OCI-LY3 (cell line): ENCODE measurements around the gene EFL1.

Experiments
- EZH2phosphoT487 ChIP-seq: fragments of 200-600 bp; shearing (Covaris generic); IDR thresholded peaks from 2 replicates; pipeline ENCODE4 v1.6.1; 2018; ENCODE audit warnings: antibody characterized with exemption, mixed run types, low read depth
- TF ChIP-seq, protein P1 (sequence below): fragments of 200-600, 300-600 bp; sonication (generic); IDR thresholded peaks from 2 replicates; pipeline ENCODE4 v1.5.1; 2014; ENCODE audit warnings: antibody characterized with exemption, low read length, low read depth

DNA sequence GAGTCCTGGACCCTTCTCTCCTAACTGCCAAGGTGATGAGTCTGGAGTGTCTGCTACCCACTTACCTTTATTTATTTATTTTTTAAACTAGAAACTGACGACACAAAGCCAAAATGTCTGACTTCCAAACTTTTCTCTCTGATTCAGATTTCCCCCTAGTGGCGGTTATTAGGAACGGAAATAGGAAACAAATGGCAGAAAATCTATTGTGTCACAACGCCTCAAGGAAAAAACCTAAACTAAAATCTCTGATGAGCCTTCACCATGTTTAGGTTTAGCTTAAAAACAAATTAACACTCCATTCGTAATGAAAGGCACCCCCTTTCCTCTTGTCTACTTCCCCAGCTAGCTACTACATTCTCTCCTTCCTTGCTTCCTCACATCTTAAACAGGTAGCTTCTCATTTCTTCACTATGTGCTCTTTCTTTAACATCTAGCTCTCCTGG, 122.7 kb downstream of the EFL1 start:
- TF ChIP-seq, protein P1, sequence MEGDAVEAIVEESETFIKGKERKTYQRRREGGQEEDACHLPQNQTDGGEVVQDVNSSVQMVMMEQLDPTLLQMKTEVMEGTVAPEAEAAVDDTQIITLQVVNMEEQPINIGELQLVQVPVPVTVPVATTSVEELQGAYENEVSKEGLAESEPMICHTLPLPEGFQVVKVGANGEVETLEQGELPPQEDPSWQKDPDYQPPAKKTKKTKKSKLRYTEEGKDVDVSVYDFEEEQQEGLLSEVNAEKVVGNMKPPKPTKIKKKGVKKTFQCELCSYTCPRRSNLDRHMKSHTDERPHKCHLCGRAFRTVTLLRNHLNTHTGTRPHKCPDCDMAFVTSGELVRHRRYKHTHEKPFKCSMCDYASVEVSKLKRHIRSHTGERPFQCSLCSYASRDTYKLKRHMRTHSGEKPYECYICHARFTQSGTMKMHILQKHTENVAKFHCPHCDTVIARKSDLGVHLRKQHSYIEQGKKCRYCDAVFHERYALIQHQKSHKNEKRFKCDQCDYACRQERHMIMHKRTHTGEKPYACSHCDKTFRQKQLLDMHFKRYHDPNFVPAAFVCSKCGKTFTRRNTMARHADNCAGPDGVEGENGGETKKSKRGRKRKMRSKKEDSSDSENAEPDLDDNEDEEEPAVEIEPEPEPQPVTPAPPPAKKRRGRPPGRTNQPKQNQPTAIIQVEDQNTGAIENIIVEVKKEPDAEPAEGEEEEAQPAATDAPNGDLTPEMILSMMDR: peak; percentile 77
- TF ChIP-seq EZH2phosphoT487: no peak
